Endothelial cell of umbilical vein (primary cell): ENCODE measurements around the gene ERP29. TPM values are rescaled to one million over a fixed set of nuclear protein-coding genes. Genes with fewer than 3 reads are reported as not detected.

Experiments used
- BruUV-seq: library from RNA; stranded (reverse); fragments of 400-500 nt; replicated peaks from 2 replicates; lab custom pipeline; 2021; lab: Mats Ljungman, UMichigan
- CTCF ChIA-PET: fragments of 300-600, 350-600 bp; sonication (Branson Sonifier 250); formaldehyde crosslinking; loops from one replicate; lab custom pipeline; 2021; ENCODE audit warnings: antibody characterized with exemption, inconsistent platforms; lab: Charles Lee
- POLR2A ChIA-PET: fragments of 300-600, 350-600 bp; sonication (Branson Sonifier 250); formaldehyde crosslinking; loops from one replicate; lab custom pipeline; 2021; ENCODE audit warnings: antibody characterized with exemption, inconsistent platforms; lab: Charles Lee
- DNase-seq: peaks from one replicate; pipeline ENCODE4 v3.0.0-alpha.2; 2011; ENCODE audit warnings: low read depth, low spot score
- FAIRE-seq: peaks from 2 replicates; lab custom pipeline; 2011; peaks lifted over from hg19 to GRCh38; lab: Jason Lieb, UNC
- H2AFZ ChIP-seq: 2 replicates; pipeline ENCODE4 v1.6.0; 2012; ENCODE audit warnings: low read depth, low read length, control low read depth, inconsistent platforms
- H3K27ac ChIP-seq: 2 replicates; pipeline ENCODE4 v1.5.1; 2011; ENCODE audit warnings: low read depth, mild to moderate bottlenecking, control low read depth, low read length, moderate library complexity; ENCODE audit not compliant: insufficient read depth
- H3K27me3 ChIP-seq, 2 experiments: 2 replicates each; pipeline versions ENCODE4 v1.6.0 to v1.6.1; 2011; ENCODE audit warnings: low read length in 2 of 2, mixed read lengths in 1 of 2; ENCODE audit not compliant: control insufficient read depth in 2 of 2, insufficient read depth in 2 of 2
- H3K36me3 ChIP-seq, 2 experiments: 2 replicates in 1 of 2; 3 replicates in 1 of 2; pipeline ENCODE4 v1.5.1; 2011; ENCODE audit warnings: low read length in 2 of 2, mild to moderate bottlenecking in 1 of 2, moderate library complexity in 1 of 2; ENCODE audit not compliant: control insufficient read depth in 2 of 2, insufficient read depth in 2 of 2; ENCODE audit errors: extremely low read depth in 1 of 2
- H3K4me1 ChIP-seq: 3 replicates; pipeline ENCODE4 v1.5.1; 2011; ENCODE audit warnings: mild to moderate bottlenecking, low read length; ENCODE audit not compliant: control insufficient read depth, insufficient read depth; ENCODE audit errors: extremely low read depth
- H3K4me2 ChIP-seq: 2 replicates; pipeline ENCODE4 v1.6.1; 2011; ENCODE audit warnings: low read length, control low read depth, mixed read lengths; ENCODE audit not compliant: insufficient read depth
- H3K4me3 ChIP-seq, 3 experiments: fragments of 200-600 bp in 1 of 3; sonication (generic), shearing (Covaris generic) in 1 of 3; replicated peaks in 1 of 3; 2 replicates each; pipeline ENCODE4 v1.5.1; 2011 to 2016; ENCODE audit warnings: control low read depth in 3 of 3, low read length in 3 of 3, mild to moderate bottlenecking in 2 of 3, inconsistent platforms in 1 of 3, low read depth in 1 of 3, moderate library complexity in 1 of 3; ENCODE audit not compliant: insufficient read depth in 1 of 3
- H3K79me2 ChIP-seq: 2 replicates; pipeline ENCODE4 v1.6.0; 2012; ENCODE audit warnings: low read length, inconsistent platforms; ENCODE audit not compliant: control insufficient read depth, insufficient read depth
- H3K9ac ChIP-seq: replicated peaks from 2 replicates; pipeline ENCODE3; 2011; ENCODE audit warnings: low read length, control low read depth; ENCODE audit not compliant: insufficient read depth; ENCODE audit errors: extremely low read depth
- H3K9me1 ChIP-seq: replicated peaks from 3 replicates; pipeline ENCODE4 v1.6.0; 2011; ENCODE audit warnings: mild to moderate bottlenecking, low read length; ENCODE audit not compliant: control insufficient read depth, insufficient read depth; ENCODE audit errors: extremely low read depth
- H3K9me3 ChIP-seq: replicated peaks from 2 replicates; pipeline ENCODE4 v1.5.1; 2012; ENCODE audit warnings: low read length, inconsistent platforms; ENCODE audit not compliant: control insufficient read depth, insufficient read depth
- H4K20me1 ChIP-seq: replicated peaks from 2 replicates; pipeline ENCODE3; 2011; ENCODE audit warnings: mild to moderate bottlenecking, low read length; ENCODE audit not compliant: control insufficient read depth, insufficient read depth; ENCODE audit errors: extremely low read depth
- CTCF ChIP-seq, 2 donors: IDR thresholded peaks; 1 replicate in 1 of 2; 2 replicates in 1 of 2; pipeline ENCODE4 v1.5.1; 2011; ENCODE audit warnings: low read length in 2 of 2, mild to moderate bottlenecking in 2 of 2, moderate library complexity in 2 of 2, control low read depth in 1 of 2, inconsistent platforms in 1 of 2, low read depth in 1 of 2; ENCODE audit not compliant: insufficient read depth in 1 of 2; ENCODE audit errors: extremely low read depth in 1 of 2
- EZH2 ChIP-seq: IDR thresholded peaks from 2 replicates; pipeline ENCODE4 v1.6.1; 2012; ENCODE audit warnings: borderline replicate concordance, low read depth, mild to moderate bottlenecking, moderate library complexity, low read length, inconsistent platforms; ENCODE audit not compliant: severe bottlenecking
- FOS ChIP-seq: IDR thresholded peaks from 2 replicates; pipeline ENCODE4 v1.6.1; 2011; ENCODE audit warnings: mild to moderate bottlenecking, low read length, moderate library complexity, borderline replicate concordance; ENCODE audit not compliant: insufficient read depth
- GATA2 ChIP-seq: IDR thresholded peaks from 2 replicates; pipeline ENCODE4 v1.7.0; 2011; ENCODE audit warnings: low read depth, mild to moderate bottlenecking, moderate library complexity, mixed read lengths, low read length; ENCODE audit not compliant: insufficient read length, insufficient read depth
- JUN ChIP-seq: IDR thresholded peaks from 2 replicates; pipeline ENCODE4 v1.6.1; 2011; ENCODE audit warnings: borderline replicate concordance, low read depth; ENCODE audit not compliant: insufficient read length, insufficient read depth
- MAX ChIP-seq: IDR thresholded peaks from 2 replicates; pipeline ENCODE4 v1.6.1; 2011; ENCODE audit not compliant: insufficient read depth, insufficient read length
- MYC ChIP-seq: IDR thresholded peaks from one replicate; pipeline ENCODE4 v1.6.1; 2011; ENCODE audit warnings: mild to moderate bottlenecking, low read depth, low read length
- POLR2A ChIP-seq: IDR thresholded peaks from 2 replicates; pipeline ENCODE4 v1.6.1; 2012; ENCODE audit warnings: low read depth, mild to moderate bottlenecking, control low read depth, low read length
- POLR2AphosphoS5 ChIP-seq: IDR thresholded peaks from 2 replicates; pipeline ENCODE4 v1.6.1; 2012; ENCODE audit warnings: low read depth, mild to moderate bottlenecking, control low read depth, low read length, moderate library complexity; ENCODE audit not compliant: insufficient read depth
- dilution Hi-C: fragments of 300-500 bp; cut with MboI; formaldehyde crosslinking; loops from one replicate; pipeline ENCODE4 v1.15.0; 2019; ENCODE audit warnings: low sequenced_read_pairs; ENCODE audit not compliant: extremely low pct_ligation_motif_present
- intact Hi-C: fragments of 100-400 bp; cut with micrococcal nuclease; formaldehyde crosslinking; loops from one replicate; pipeline ENCODE4 v1.10.0; 2022
- polyA plus RNA-seq, 4 experiments: library from polyadenylated mRNA; depleted of rRNA in 3 of 4; stranded (reverse) in 3 of 4; unstranded in 1 of 4; fragments of >200 nt; gene quantifications; 2 replicates each; pipeline versions ENCODE4 v1.2.1 to v1.2.3, GENCODE V29; 2011 to 2012; ENCODE audit warnings: missing spikeins in 1 of 4
- total RNA-seq: library from RNA; stranded (reverse); gene quantifications from 2 replicates; pipeline ENCODE4 v1.2.3, GENCODE V29; 2021

Gene ERP29
- total and polyA plus RNA-seq, 2 donors (not counting 3 experiments of a cell fraction or from before 2014, with no cell fraction given) = 77.1 to 116 TPM

- H3K9ac ChIP-seq = no peak overlapping the region
- no peaks in the 10 kb centered on the region for H3K9me1 ChIP-seq
- intact Hi-C loops = no loop called here
- no peaks in the 10 kb centered on the region for H3K9me3 ChIP-seq
- no peaks in the 10 kb centered on the region for H3K4me1 ChIP-seq
- H4K20me1 ChIP-seq = no peaks in the 10 kb centered on the region
- no peaks in the 10 kb centered on the region for H3K36me3 ChIP-seq
- no peak overlapping the region for H2AFZ ChIP-seq
- no peak overlapping the region for H3K27ac ChIP-seq
- no peaks in the 10 kb centered on the region for H3K27me3 ChIP-seq
- BruUV-seq = no TSS peak
- dilution Hi-C loops = no loop called here
- no peak overlapping the region for H3K4me2 ChIP-seq
- no peaks in the 10 kb centered on the region for H3K79me2 ChIP-seq
- FAIRE-seq (no peak), DNase-seq (no peak)
- TF ChIP-seq CTCF (IDR thresholded peaks at IDR 0.05; ENCODE audit: extremely low read depth in 1 of 2, insufficient read depth in 1 of 2, low read depth in 1 of 2, low read length in 2 of 2) (no peak), POLR2AphosphoS5 (no peak), MYC (no peak), EZH2 (no peak), MAX (no peak), JUN (no peak), POLR2A (no peak), FOS (no peak), GATA2 (no peak)
- POLR2A ChIA-PET = no interaction called here
- H3K4me3 ChIP-seq = no peak overlapping the region
- CTCF ChIA-PET = interaction anchor here (0.9 to 1.7 kb wide), 4 partner anchors 9 to 110 kb away, joined by 3 to 6 read pairs (median 3); no protein-coding TSS in a partner anchor
Observed at GRCh38 chr12:111976860-111977259, 36.4 kb upstream of the ERP29 start.
